Measurements from ENCODE around the gene RPS6KC1.

GRCh38 chr1:213194855-213195254, 143.8 kb downstream of the RPS6KC1 start:
- TF ChIP-seq CTCF (conservative IDR thresholded peaks at IDR 0.05; ENCODE audit: low read length) (no peak), EZH2phosphoT487 (IDR thresholded peaks at IDR 0.05; ENCODE audit: borderline replicate concordance, low read depth, low read length) (no peak)
